Left colon (tissue), 2 donors: Measurements from ENCODE around the gene MEGF6. TPM values are rescaled to one million over a fixed set of nuclear protein-coding genes. Genes with fewer than 3 reads are reported as not detected.

Experiments
- ATAC-seq: fragments of 200-7000 bp; cut with Tn5 transposase; one replicate; pipeline ENCODE4 v1.9.1; 2020; ENCODE audit warnings: mild to moderate bottlenecking, moderate library complexity
- DNase-seq, 2 donors: peaks; one replicate each; pipeline ENCODE4 v3.0.0-alpha.2; 2020
- intact Hi-C, 2 donors: fragments of 100-400 bp; cut with DNase I in 1 of 2; cut with micrococcal nuclease in 1 of 2; formaldehyde crosslinking; loops; one replicate each; pipeline versions ENCODE4 v1.11.2 to v1.14.0; 2022; cut with DNase I, micrococcal nuclease
- total RNA-seq, 2 donors: library from RNA; stranded (reverse); fragmentation: NEBNext Ultra II Directional; extraction: Animal tissue kit (Norgen Biotek cat#: 25700); gene quantifications; one replicate each; pipeline ENCODE4 v1.2.1, GENCODE V29; 2021
- donor health status: DM: no; HTN: no; CAD: no.
- donor health status: DM: yes; HTN: yes; CAD: no.

MEGF6 gene
- total RNA-seq, 2 donors from 2014 or later = 6.3 to 8.2 TPM

- DNase-seq = no peak
- intact Hi-C loops = no loop called here
- peak; percentile 63 for ATAC-seq
Observed at GRCh38 chr1:3555131-3555920, 56.0 kb downstream of the MEGF6 start.

GRCh38 chr1:3553940-3554223, 57.4 kb downstream of the MEGF6 start:
- intact Hi-C loops = no loop called here
- ATAC-seq (no peak), DNase-seq (no peak)

DNA sequence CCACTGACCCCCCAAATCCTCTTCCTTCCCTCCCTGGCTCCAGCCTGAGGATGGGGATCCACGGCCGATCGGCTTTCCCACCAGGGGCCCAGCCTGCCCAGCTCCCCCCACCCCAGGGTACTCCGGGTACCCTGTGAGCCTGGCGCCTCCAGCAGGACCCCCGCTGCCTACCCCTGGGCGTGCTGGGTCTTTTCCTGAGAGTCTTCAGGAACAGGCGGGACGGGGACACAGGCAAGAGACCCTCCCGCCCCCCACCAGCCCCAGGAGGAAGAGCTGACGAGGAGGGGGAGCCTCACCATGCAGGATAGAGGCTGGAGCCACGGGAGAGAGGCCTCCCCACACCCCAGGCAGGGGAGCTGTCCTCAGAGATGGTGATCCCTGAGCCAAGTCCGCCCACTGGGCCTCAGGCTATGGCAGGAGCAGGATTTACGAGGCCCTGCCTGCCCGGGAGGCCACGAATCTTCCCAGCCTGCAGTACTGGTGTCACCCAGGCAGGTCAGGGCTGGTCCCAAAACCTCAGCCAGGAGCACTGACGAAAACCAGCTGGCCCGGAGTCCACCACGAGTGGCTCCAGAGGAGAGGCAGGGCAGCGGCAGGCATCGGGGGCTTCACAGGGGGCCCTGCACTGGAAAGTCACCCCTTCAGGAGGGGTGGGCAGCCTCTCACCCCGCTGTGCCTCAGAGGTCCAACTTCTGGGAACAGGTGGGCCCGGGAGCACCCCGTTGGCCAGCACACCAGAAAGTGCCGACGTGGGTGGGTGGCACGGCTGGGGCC, 58.0 kb downstream of the MEGF6 start:
- ATAC-seq (no peak), DNase-seq (no peak)
- intact Hi-C loops = no loop called here

DNA sequence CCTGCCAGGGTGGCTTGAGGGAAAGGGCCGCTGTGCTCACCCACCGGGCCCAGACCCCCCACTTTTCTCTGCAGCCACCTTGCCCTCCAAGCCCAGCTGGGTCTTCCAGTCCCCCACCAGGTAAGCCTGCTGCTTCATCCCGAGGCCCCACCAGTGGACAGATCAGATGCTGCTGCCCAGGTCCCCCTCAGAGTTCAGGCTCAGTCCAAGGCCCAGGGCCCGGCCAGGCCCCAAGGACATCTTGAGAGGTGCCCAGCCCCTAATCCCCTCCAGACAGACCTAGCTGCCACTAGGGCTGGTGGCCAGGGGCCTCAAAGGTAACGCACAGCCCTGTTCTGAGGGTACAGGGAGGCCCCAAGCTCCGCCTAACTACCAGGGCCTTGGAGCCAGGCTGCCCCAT, 58.6 kb downstream of the MEGF6 start:
- intact Hi-C loops = no loop called here
- no peak for ATAC-seq
- DNase-seq = no peak

- no peak for ATAC-seq
- intact Hi-C loops = no loop called here
- no peak for DNase-seq
Observed at GRCh38 chr1:3552176-3552575, 59.1 kb downstream of the MEGF6 start.

GRCh38 chr1:3551711-3552110, 59.6 kb downstream of the MEGF6 start:
- intact Hi-C loops = no loop called here
- no peak for DNase-seq
- no peak for ATAC-seq

- ATAC-seq = no peak
- DNase-seq = no peak
- intact Hi-C loops = no loop called here
Observed at GRCh38 chr1:3551290-3551678, 60.0 kb downstream of the MEGF6 start.

DNA sequence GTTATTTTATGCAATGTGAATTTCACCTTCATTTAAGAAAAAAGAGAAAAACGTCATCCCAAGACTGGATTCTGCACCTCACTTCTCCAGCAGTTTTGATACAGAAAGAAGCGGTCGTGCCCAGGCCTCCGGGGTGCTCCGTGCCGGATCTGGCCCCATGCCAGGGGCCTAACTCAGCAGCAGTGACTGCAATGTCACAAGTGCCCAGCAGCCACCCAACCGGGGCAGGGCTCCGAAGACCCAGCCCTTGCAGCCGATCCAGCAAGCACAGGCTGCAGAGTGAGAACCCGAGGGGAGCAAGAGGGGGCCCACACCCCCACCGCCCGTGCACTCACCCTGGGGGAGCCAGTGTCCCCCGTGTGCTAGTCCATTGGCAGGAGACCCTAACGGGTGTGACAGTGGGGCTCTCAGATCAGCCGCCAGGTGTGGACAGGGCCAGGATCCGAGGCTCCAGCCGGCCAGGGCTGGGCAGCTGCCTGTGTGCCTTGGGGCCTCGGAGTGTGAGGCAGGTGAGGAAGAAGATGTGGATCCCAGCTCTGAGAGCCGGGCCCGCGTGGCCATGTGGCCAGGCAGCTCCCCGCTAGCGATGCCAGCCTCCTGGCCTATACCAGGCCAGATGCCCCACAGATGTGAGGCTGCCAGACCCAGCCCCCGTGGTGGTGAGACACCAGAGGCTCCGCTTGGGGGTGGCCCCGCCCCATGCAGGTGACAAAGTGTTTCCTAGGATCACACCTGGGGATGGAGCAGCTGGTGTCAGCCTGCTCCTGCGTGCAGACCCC, 60.6 kb downstream of the MEGF6 start:
- no peak for DNase-seq
- intact Hi-C loops = no loop called here
- no peak for ATAC-seq

DNA sequence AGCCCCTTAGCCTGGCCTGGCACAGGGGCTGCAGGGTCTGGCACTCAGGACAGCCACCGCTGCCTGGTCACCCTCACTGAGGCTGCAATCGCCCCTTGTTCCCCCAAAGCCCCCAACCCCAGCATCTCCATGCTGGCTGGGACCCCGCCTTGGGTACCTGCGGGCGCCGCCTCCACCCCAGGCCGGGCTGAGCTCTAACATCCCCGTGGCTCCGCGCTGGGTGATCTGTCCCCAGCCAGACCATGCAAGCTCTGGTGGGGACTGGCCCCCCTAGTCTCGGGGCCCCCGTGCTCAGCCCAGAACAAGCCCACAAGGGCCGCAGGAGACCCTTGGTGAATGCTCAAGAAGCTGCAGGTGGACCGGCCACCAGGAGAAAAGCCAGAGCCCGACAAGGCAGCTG, 62.4 kb downstream of the MEGF6 start:
- no peak for DNase-seq
- intact Hi-C loops = no loop called here
- no peak for ATAC-seq

DNA sequence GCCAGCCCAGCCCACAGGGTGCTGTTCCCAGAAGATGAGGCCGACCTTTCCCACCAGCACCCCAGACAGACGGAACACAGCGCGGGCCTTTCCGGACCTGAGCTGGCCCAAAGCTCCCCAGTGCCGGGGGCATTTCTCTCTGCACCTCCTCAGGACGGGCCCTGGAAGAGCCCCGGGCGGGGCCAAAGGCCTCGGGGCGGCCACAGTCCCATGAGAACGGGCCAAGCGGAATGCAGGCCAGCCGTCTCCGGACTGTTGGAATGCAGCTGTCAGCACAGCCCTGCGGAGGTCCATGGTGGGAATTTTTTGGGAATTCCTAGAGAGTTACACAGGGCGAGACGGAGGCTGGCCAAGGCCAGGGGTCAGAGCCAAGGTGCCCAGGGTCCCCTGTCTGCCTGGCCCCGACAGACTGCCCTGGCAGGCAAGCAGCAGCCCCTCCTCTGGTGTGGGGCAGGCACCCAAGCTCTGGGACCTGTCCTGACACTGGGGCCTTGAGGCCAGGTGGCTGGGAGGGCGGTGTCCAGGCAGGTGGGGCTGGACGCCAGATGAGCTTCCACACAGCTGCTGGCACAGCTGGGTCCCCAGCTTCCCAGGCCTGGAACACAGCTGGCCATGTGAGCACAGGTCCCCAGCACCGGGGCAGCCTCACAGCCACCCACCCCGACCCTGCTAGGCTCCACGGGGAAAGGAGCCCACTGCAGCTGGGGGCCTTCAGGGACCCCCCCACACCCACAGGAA, 63.0 kb downstream of the MEGF6 start:
- ATAC-seq = no peak
- DNase-seq = no peak
- intact Hi-C loops = no loop called here

GRCh38 chr1:3547055-3548005, 64.0 kb downstream of the MEGF6 start:
- intact Hi-C loops = no loop called here
- ATAC-seq = no peak

DNA sequence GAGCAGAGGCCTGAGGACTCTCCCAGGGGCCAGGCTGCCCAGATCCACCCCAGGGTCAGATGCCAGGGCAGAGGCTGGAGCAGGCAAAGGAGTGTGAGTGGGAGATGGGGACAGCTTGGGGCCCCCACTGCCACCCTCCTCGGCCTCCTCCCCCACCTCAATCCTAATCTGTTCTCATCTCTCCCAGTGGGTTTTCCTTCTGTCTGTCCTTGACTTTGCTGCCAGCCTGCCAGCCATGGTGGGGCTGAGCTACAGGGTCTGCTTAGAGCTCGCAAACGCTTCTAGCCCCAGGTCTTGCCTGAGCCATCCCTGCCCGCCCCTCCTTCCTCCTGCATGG, 65.3 kb downstream of the MEGF6 start:
- ATAC-seq = no peak
- intact Hi-C loops = no loop called here
- no peak for DNase-seq

More at GRCh38 chr1:3547055-3548005, 64.0 kb downstream of the MEGF6 start:
- DNase-seq = no peak

DNA sequence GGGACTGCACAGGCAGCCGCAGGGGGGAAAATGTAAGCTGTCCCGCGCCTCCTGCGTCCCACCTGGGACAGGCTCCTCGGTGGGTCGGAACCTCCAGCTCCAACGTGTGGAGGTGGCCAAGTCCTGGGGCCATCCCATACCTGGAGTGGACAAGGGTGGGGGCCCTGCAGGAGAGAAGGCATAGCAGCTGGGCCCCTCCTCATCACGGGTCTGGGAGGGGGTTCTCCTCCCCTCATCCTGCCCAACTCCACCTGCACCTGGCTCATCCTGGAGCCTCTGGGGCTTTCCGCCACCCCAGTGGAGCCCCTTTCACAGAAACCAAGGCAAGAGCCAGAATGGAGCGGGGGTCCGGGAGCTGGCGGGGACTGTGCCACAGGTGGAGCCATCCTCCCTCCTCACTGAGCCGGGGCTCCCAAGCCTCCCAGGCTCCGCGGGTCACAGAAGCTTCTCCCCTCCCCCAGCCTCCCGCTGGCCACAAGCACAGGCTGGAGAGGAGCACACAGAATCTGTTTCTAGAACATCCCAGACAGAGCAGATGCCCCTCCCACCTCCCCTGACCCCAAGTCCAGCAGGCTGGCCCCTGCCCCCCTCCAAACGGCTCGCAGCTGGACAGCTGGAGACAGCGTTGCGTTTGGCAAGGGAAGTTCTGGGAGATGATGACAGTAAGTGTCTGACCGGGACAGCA, 65.8 kb downstream of the MEGF6 start:
- DNase-seq (no peak), ATAC-seq (no peak)

DNA sequence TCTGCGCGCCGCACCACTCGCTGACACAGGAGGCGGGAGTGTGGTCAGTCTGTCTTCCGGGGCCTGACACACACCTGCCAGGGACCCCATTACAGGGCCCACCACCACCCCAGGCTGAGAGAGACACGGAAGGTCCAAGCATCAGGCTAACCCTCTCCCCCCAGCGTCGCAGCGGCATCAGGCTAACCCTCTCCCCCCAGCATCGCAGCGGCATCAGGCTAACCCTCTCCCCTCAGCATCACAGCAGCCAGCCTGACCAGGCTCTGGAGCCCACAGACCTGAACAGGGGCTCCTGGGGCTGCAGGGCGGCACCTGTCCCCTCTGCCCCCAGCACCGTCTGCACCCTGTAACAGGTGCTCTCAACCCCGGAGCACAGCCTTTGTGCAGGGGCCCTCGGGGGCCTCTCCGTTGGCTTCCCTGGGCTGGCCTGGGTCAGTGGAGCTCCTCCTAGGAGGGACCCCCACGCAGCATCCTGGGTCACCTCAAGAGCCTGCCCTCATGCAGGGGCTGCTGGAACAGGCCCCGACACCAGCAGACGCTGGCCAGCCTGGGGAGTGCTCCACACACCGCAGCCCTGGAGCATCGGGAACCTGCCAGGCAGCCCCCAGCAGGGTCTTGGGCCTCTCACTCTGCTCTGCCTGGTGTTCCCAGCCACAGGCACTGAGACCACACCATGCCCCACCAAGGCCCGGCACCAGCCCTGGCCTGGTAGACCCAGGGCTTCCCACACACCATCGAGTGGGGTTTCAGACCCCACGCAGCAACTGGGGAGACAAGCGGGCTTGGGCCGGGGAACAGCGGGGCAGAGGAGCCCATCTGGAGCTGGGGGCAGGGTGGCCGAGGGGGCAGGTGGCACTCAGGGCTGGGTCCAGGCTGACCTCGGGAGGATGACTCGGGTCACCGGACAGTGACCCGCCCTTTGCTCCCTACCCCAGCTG, 67.0 kb downstream of the MEGF6 start:
- intact Hi-C loops = no loop called here

More for the DNA sequence above, 65.8 kb downstream of the MEGF6 start:
- intact Hi-C loops = no loop called here

GRCh38 chr1:3543076-3544039, 68.0 kb downstream of the MEGF6 start:
- DNase-seq = no peak
- ATAC-seq = no peak
- intact Hi-C loops = no loop called here

More for the DNA sequence above, 67.0 kb downstream of the MEGF6 start:
- DNase-seq = no peak
- no peak for ATAC-seq

GRCh38 chr1:3542676-3543075, 68.6 kb downstream of the MEGF6 start:
- no peak for ATAC-seq
- intact Hi-C loops = no loop called here
- DNase-seq = no peak
